ENCODE measurements around the gene ST3GAL5.

- TF ChIP-seq SUZ12 (IDR thresholded peaks at IDR 0.05; ENCODE audit: extremely low read depth, insufficient read depth, insufficient read length) (no peak), YY1 (IDR thresholded peaks at IDR 0.05; ENCODE audit: insufficient read depth, insufficient read length) (no peak)
Measured at GRCh38 chr2:85850451-85850850, 38.3 kb downstream of the ST3GAL5 start.
